SK-N-SH treated with all-trans-retinoic acid at 6 μM for 48 hours (cell line): ENCODE results near the gene DUSP3.

Source experiments
- ARNTL ChIP-seq: fragments of 450-650 bp; formaldehyde crosslinking; IDR thresholded peaks from 2 replicates; pipeline ENCODE4 v1.5.0; 2020; ENCODE audit warnings: low read depth, mild to moderate bottlenecking, moderate library complexity, borderline replicate concordance
- ESRRG ChIP-seq: fragments of 250-450 bp; sonication (Bioruptor Pico); IDR thresholded peaks from 2 replicates; pipeline ENCODE4 v1.6.1; 2021; ENCODE audit warnings: mild to moderate bottlenecking
- GLIS3 ChIP-seq: fragments of 250-450 bp; sonication (Bioruptor Pico); IDR thresholded peaks from 2 replicates; pipeline ENCODE4 v1.5.0; 2020; ENCODE audit warnings: mild to moderate bottlenecking, moderate library complexity
- ISL1 ChIP-seq: fragments of 250-450 bp; sonication (Bioruptor Pico); IDR thresholded peaks from 2 replicates; pipeline ENCODE4 v2.1.2; 2022; ENCODE audit warnings: mild to moderate bottlenecking, moderate library complexity
- RARB ChIP-seq: fragments of 250-450 bp; sonication (Bioruptor Pico); IDR thresholded peaks from 2 replicates; pipeline ENCODE4 v1.8.0; 2021; ENCODE audit warnings: mild to moderate bottlenecking, moderate library complexity
- SNAI2 ChIP-seq: fragments of 250-450 bp; sonication (Bioruptor Pico); IDR thresholded peaks from 2 replicates; pipeline ENCODE4 v1.5.0; 2020; ENCODE audit warnings: mild to moderate bottlenecking, moderate library complexity
- TOX ChIP-seq: fragments of 250-450 bp; sonication (Bioruptor Pico); IDR thresholded peaks from 2 replicates; pipeline ENCODE4 v1.8.0; 2021; ENCODE audit warnings: mild to moderate bottlenecking, moderate library complexity, borderline replicate concordance
- ZFP3 ChIP-seq: fragments of 250-450 bp; sonication (Bioruptor Pico); IDR thresholded peaks from 2 replicates; pipeline ENCODE4 v1.5.0; 2020; ENCODE audit warnings: mild to moderate bottlenecking, moderate library complexity
- ZNF565 ChIP-seq: fragments of 450-650 bp; formaldehyde crosslinking; conservative IDR thresholded peaks from 2 replicates; pipeline ENCODE4 v1.5.0; 2020; ENCODE audit warnings: low read depth, mild to moderate bottlenecking, moderate library complexity
- ZNF8 ChIP-seq: fragments of 450-650 bp; formaldehyde crosslinking; IDR thresholded peaks from 2 replicates; pipeline ENCODE4 v1.5.0; 2020; ENCODE audit warnings: mild to moderate bottlenecking, moderate library complexity
- TF ChIP-seq, protein P1 (sequence below): fragments of 250-450 bp; sonication (Bioruptor Pico); IDR thresholded peaks from 2 replicates; pipeline ENCODE4 v1.8.0; 2020; ENCODE audit warnings: mild to moderate bottlenecking, moderate library complexity, borderline replicate concordance

DNA sequence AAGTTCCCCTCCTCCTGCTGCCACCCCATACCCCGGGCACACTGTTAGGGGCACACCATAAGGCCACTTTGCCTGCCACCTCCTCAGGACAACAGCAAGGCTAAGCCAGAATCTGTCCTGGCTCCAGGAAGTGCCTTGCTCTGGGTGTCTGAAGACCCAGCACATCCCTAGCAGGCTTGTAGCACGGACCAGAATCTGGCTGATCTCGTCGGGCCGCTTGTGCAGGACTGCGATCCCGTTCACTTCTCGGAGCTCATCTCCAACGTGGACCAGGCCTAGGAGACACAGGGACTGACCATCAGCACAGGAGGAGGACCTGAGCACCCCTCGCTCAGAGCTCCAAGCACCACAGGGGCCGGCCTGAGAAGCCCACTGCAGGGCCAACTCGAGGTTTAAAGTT, 46.8 kb upstream of the DUSP3 start:
- TF ChIP-seq ARNTL (CRISPR knock-in tag) (no peak), ESRRG (no peak), ZFP3 (no peak), ZNF565 (CRISPR knock-in tag) (no peak), SNAI2 (CRISPR knock-in tag) (no peak), TOX (CRISPR knock-in tag) (no peak), RARB (CRISPR knock-in tag) (no peak), GLIS3 (CRISPR knock-in tag) (no peak), ZNF8 (CRISPR knock-in tag) (no peak), ISL1 (CRISPR knock-in tag) (no peak)
- TF ChIP-seq, protein P1, sequence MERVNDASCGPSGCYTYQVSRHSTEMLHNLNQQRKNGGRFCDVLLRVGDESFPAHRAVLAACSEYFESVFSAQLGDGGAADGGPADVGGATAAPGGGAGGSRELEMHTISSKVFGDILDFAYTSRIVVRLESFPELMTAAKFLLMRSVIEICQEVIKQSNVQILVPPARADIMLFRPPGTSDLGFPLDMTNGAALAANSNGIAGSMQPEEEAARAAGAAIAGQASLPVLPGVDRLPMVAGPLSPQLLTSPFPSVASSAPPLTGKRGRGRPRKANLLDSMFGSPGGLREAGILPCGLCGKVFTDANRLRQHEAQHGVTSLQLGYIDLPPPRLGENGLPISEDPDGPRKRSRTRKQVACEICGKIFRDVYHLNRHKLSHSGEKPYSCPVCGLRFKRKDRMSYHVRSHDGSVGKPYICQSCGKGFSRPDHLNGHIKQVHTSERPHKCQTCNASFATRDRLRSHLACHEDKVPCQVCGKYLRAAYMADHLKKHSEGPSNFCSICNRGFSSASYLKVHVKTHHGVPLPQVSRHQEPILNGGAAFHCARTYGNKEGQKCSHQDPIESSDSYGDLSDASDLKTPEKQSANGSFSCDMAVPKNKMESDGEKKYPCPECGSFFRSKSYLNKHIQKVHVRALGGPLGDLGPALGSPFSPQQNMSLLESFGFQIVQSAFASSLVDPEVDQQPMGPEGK (CRISPR knock-in tag), result no peak
